HCT116 (cell line): Measurements from ENCODE around the gene UBTD1. TPM values are rescaled to one million over a fixed set of nuclear protein-coding genes. Genes with fewer than 3 reads are reported as not detected.

Source experiments
- ATAC-seq: fragments of 200-7000 bp; cut with Tn5 transposase; 2 replicates; pipeline ENCODE4 v1.9.1; 2020; ENCODE audit warnings: mild to moderate bottlenecking, moderate library complexity
- BruUV-seq: library from RNA; stranded (reverse); fragments of 400-500 nt; replicated peaks from 2 replicates; lab custom pipeline; 2021; lab: Mats Ljungman, UMichigan
- CTCF ChIA-PET: fragments of 300-600 bp; sonication (Branson Sonifier 250); formaldehyde crosslinking; loops from one replicate; lab custom pipeline; 2021; ENCODE audit warnings: antibody characterized with exemption; lab: Charles Lee
- POLR2A ChIA-PET: fragments of 300-600, 350-600 bp; sonication (Branson Sonifier 250); formaldehyde crosslinking; loops from one replicate; lab custom pipeline; 2021; ENCODE audit warnings: antibody characterized with exemption; lab: Charles Lee
- RAD21 ChIA-PET, 2 experiments: fragments of 300-600 bp; sonication (Branson Sonifier 250); formaldehyde crosslinking; loops; one replicate each; lab custom pipeline; 2023; ENCODE audit warnings: low total read pairs in 2 of 2; ENCODE audit not compliant: uncharacterized antibody in 2 of 2, unreplicated experiment in 2 of 2, low non-redundant PET in 1 of 2; lab: Charles Lee
- DNase-seq: peaks from one replicate; pipeline ENCODE4 v3.0.0-alpha.2; 2010; ENCODE audit warnings: low read depth, low spot score
- H2AFZ ChIP-seq: fragments of 200-600 bp; shearing (Covaris generic), sonication (generic); 2 replicates; pipeline ENCODE4 v1.6.1; 2017; ENCODE audit warnings: low read depth, mixed run types, mixed read lengths, antibody characterized with exemption, low read length; ENCODE audit not compliant: poor library complexity, severe bottlenecking
- H3K27ac ChIP-seq: 2 replicates; pipeline ENCODE4 v1.5.1; 2012; ENCODE audit warnings: low read depth, low read length
- H3K27me3 ChIP-seq: fragments of 200-600 bp; sonication (generic); 2 replicates; pipeline ENCODE4 v1.6.1; 2016; ENCODE audit warnings: mixed run types, low read length, mixed read lengths; ENCODE audit not compliant: insufficient read depth
- H3K36me3 ChIP-seq, 2 experiments: fragments of 200-500 bp in 1 of 2; fragments of 200-600 bp in 1 of 2; sonication (Bioruptor generic) in 1 of 2; sonication (generic) in 1 of 2; 2 replicates each; pipeline versions ENCODE4 v1.5.1 to v1.6.1; 2014 to 2016; ENCODE audit warnings: low read length in 2 of 2, inconsistent platforms in 1 of 2, mixed read lengths in 1 of 2, mixed run types in 1 of 2; ENCODE audit not compliant: insufficient read depth in 2 of 2, control insufficient read depth in 1 of 2
- H3K4me1 ChIP-seq, 2 experiments: fragments of 200-600 bp in 1 of 2; sonication (generic) in 1 of 2; 2 replicates each; pipeline versions ENCODE4 v1.5.1 to v1.6.1; 2012 to 2017; ENCODE audit warnings: low read length in 2 of 2, inconsistent platforms in 1 of 2, mild to moderate bottlenecking in 1 of 2, mixed read lengths in 1 of 2, mixed run types in 1 of 2, moderate library complexity in 1 of 2; ENCODE audit not compliant: insufficient read depth in 2 of 2, control insufficient read depth in 1 of 2
- H3K4me2 ChIP-seq: fragments of 200-600 bp; sonication (generic); 2 replicates; pipeline ENCODE4 v1.6.1; 2017; ENCODE audit warnings: mixed run types, low read length, mixed read lengths
- H3K4me3 ChIP-seq, 2 experiments: fragments of 200-600 bp in 1 of 2; sonication (generic) in 1 of 2; replicated peaks in 1 of 2; 2 replicates each; pipeline ENCODE4 v1.5.1; 2011 to 2016; ENCODE audit warnings: low read length in 2 of 2, control low read depth in 1 of 2, low read depth in 1 of 2, mild to moderate bottlenecking in 1 of 2, mixed read lengths in 1 of 2, mixed run types in 1 of 2
- H3K79me2 ChIP-seq: fragments of 200-600 bp; sonication (generic); 2 replicates; pipeline ENCODE4 v1.6.1; 2017; ENCODE audit warnings: mild to moderate bottlenecking, mixed run types, low read length, moderate library complexity, mixed read lengths; ENCODE audit not compliant: insufficient read depth
- H3K9ac ChIP-seq: fragments of 200-600 bp; sonication (generic); 2 replicates; pipeline ENCODE4 v1.6.1; 2016; ENCODE audit warnings: low read length, mixed read lengths
- H3K9me2 ChIP-seq: fragments of 200-600 bp; sonication (generic), shearing (Covaris generic); 2 replicates; pipeline ENCODE4 v1.6.1; 2017; ENCODE audit warnings: mixed run types, mild to moderate bottlenecking, moderate library complexity; ENCODE audit not compliant: insufficient read depth
- H3K9me3 ChIP-seq, 2 experiments: fragments of 200-500 bp in 1 of 2; fragments of 200-600 bp in 1 of 2; sonication (Bioruptor generic) in 1 of 2; sonication (generic) in 1 of 2; 2 replicates each; pipeline ENCODE4 v1.6.1; 2014 to 2017; ENCODE audit warnings: low read length in 2 of 2, mixed read lengths in 2 of 2, inconsistent platforms in 1 of 2, low read depth in 1 of 2, mild to moderate bottlenecking in 1 of 2, mixed run types in 1 of 2, moderate library complexity in 1 of 2; ENCODE audit not compliant: control insufficient read depth in 1 of 2, insufficient read depth in 1 of 2
- H4K20me1 ChIP-seq: fragments of 200-600 bp; sonication (generic), shearing (Covaris generic); 2 replicates; pipeline ENCODE4 v1.6.1; 2017; ENCODE audit warnings: mixed run types, mild to moderate bottlenecking, moderate library complexity; ENCODE audit not compliant: insufficient read depth
- POLR2AphosphoS5 ChIP-seq: IDR thresholded peaks from 2 replicates; pipeline ENCODE4 v1.6.1; 2011; ENCODE audit warnings: mild to moderate bottlenecking, low read depth, low read length, moderate library complexity
- ZFX ChIP-seq: fragments of 450-650 bp; IDR thresholded peaks from 2 replicates; pipeline ENCODE4 v1.6.1; 2017
- intact Hi-C: fragments of 100-400 bp; cut with micrococcal nuclease; formaldehyde crosslinking; loops from 2 replicates; pipeline ENCODE4 v1.10.0; 2022
- total RNA-seq: library from RNA; stranded (reverse); gene quantifications from one replicate; pipeline ENCODE4 v1.2.1, GENCODE V29; 2021; ENCODE audit not compliant: unreplicated experiment
- TF ChIP-seq, protein P1 (sequence below): IDR thresholded peaks from 2 replicates; pipeline ENCODE4 v1.6.1; 2012
- TF ChIP-seq, protein P2 (sequence below): IDR thresholded peaks from 2 replicates; pipeline ENCODE4 v1.6.1; 2012; ENCODE audit warnings: low read depth

The UBTD1 gene
- total RNA-seq, 1 experiment from 2014 or later, result 12.8 TPM

DNA sequence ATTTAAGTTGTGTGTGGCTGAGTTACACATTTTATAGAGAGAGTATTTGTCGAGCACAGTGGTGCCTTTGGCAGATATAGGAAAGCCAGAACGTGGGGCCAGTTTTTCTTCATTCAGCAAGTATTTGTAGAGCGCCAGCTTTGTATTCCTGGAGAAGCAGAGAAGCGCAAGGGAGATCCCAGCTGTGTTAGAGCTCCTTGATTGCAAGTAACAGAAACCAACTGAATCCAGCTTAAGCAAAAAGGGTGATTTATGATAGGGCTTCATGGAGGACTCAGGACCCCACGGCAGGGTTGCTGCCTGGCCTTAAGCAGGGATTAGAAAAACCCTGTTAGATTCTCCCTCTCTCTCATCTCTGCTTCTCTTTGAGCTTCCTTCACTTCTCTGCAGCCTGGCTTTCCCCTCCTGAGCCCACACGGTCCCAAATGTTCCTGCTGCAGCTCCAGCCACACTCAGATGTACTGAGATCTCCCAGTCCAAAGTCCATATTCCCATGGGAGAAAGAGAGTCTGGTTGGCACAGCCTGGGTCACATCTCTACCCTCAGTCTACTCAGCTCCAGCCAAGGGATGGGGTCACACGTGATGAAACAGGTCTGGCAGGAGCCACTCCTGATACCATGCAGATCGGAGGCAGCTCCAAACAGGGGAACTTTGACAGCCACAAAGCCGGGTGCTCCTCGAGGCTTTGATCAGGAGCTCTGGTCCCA is 16.7 kb downstream of the UBTD1 start:
- H3K27me3 ChIP-seq, result no peaks in the 10 kb centered on the region
- ChIA-PET RAD21 (no interaction called here), POLR2A (no interaction called here), CTCF (no interaction called here)
- no peak overlapping the region for H2AFZ ChIP-seq
- H3K9me2 ChIP-seq, result no peaks in the 10 kb centered on the region
- no peak overlapping the region for H3K4me3 ChIP-seq
- H3K79me2 ChIP-seq, result no peaks in the 10 kb centered on the region
- TF ChIP-seq, protein P1, sequence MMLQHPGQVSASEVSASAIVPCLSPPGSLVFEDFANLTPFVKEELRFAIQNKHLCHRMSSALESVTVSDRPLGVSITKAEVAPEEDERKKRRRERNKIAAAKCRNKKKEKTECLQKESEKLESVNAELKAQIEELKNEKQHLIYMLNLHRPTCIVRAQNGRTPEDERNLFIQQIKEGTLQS, result no peak
- TF ChIP-seq ZFX, result no peak
- no peak for TF ChIP-seq POLR2AphosphoS5
- TF ChIP-seq, protein P2, sequence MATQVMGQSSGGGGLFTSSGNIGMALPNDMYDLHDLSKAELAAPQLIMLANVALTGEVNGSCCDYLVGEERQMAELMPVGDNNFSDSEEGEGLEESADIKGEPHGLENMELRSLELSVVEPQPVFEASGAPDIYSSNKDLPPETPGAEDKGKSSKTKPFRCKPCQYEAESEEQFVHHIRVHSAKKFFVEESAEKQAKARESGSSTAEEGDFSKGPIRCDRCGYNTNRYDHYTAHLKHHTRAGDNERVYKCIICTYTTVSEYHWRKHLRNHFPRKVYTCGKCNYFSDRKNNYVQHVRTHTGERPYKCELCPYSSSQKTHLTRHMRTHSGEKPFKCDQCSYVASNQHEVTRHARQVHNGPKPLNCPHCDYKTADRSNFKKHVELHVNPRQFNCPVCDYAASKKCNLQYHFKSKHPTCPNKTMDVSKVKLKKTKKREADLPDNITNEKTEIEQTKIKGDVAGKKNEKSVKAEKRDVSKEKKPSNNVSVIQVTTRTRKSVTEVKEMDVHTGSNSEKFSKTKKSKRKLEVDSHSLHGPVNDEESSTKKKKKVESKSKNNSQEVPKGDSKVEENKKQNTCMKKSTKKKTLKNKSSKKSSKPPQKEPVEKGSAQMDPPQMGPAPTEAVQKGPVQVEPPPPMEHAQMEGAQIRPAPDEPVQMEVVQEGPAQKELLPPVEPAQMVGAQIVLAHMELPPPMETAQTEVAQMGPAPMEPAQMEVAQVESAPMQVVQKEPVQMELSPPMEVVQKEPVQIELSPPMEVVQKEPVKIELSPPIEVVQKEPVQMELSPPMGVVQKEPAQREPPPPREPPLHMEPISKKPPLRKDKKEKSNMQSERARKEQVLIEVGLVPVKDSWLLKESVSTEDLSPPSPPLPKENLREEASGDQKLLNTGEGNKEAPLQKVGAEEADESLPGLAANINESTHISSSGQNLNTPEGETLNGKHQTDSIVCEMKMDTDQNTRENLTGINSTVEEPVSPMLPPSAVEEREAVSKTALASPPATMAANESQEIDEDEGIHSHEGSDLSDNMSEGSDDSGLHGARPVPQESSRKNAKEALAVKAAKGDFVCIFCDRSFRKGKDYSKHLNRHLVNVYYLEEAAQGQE, result no peak
- H3K27ac ChIP-seq, result no peak overlapping the region
- no peak overlapping the region for H3K9ac ChIP-seq
- no TSS peak for BruUV-seq
- no peaks in the 10 kb centered on the region for H4K20me1 ChIP-seq
- ATAC-seq (no peak), DNase-seq (no peak)
- H3K36me3 ChIP-seq, result no peaks in the 10 kb centered on the region
- H3K4me1 ChIP-seq, result peaks cover 16 to 21% of the 10 kb centered on the region in 2 experiments
- intact Hi-C loops, result no loop called here
- H3K9me3 ChIP-seq, result no peaks in the 10 kb centered on the region
- H3K4me2 ChIP-seq, result no peak overlapping the region
